Gastrocnemius medialis (tissue), 4 donors: ENCODE measurements around the gene CHRM1.

ENCODE experiments used
- POLR2A ChIP-seq, 2 donors: fragments of 450-650 bp; IDR thresholded peaks; one replicate each; pipeline ENCODE4 v1.6.1; 2017; ENCODE audit warnings: antibody characterized with exemption in 2 of 2, mild to moderate bottlenecking in 2 of 2, moderate library complexity in 2 of 2
- TF ChIP-seq, protein P1 (sequence below), 5 experiments: fragments of 450-650 bp in 3 of 5; fragments of 200-600 bp in 2 of 5; sonication (generic) in 2 of 5; IDR thresholded peaks in 4 of 5; conservative IDR thresholded peaks in 1 of 5; 1 replicate in 4 of 5; 2 replicates in 1 of 5; pipeline ENCODE4 v1.5.1; 2016 to 2019; ENCODE audit warnings: antibody characterized with exemption in 5 of 5, mild to moderate bottlenecking in 3 of 5, moderate library complexity in 3 of 5

DNA sequence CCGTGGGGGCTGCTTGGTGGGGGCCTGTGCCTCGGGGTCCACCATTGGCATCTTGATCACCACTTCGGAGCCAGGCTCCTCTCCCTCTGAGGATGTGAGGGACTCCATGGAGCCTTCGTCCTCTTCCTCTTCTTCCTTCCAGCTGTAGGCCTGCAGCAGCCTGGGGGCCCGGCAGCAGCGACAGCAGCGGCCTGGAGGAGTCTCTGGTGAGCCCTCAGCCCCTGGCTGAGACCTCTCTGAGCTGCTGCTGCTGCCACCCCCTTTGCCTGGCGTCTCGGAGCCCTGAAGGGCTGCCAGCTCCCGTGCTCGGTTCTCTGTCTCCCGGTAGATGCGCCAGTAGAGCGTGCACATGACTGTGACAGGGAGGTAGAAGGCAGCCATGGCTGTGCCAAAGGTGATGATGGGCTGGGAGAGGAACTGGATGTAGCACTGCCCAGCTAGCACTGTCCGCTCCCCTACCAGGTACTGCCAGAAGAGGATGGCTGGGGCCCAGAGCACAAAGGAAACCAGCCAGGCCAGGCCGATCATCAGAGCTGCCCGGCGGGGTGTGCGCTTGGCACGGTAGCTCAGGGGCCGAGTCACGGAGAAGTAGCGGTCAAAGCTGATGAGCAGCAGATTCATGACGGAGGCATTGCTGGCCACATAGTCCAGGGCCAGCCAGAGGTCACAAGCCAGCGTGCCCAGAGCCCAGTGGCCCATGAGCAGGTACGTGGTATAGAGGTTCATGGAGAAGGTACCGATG, 10.9 kb downstream of the CHRM1 start:
- TF ChIP-seq, protein P1, sequence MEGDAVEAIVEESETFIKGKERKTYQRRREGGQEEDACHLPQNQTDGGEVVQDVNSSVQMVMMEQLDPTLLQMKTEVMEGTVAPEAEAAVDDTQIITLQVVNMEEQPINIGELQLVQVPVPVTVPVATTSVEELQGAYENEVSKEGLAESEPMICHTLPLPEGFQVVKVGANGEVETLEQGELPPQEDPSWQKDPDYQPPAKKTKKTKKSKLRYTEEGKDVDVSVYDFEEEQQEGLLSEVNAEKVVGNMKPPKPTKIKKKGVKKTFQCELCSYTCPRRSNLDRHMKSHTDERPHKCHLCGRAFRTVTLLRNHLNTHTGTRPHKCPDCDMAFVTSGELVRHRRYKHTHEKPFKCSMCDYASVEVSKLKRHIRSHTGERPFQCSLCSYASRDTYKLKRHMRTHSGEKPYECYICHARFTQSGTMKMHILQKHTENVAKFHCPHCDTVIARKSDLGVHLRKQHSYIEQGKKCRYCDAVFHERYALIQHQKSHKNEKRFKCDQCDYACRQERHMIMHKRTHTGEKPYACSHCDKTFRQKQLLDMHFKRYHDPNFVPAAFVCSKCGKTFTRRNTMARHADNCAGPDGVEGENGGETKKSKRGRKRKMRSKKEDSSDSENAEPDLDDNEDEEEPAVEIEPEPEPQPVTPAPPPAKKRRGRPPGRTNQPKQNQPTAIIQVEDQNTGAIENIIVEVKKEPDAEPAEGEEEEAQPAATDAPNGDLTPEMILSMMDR (IDR thresholded peaks at IDR 0.05 in 4 of 5, conservative IDR thresholded peaks at IDR 0.05 in 1 of 5) = no peak
- TF ChIP-seq POLR2A (IDR thresholded peaks at IDR 0.05) = no peak
